Osteoblast (primary cell): ENCODE measurements around the gene PBX2. TPM values are rescaled to one million over a fixed set of nuclear protein-coding genes. Genes with fewer than 3 reads are reported as not detected.
A peak's percentile ranks its signal among the peaks of the same experiment; 100 is the strongest.
"Not testable (repeated sequence)": the region's sequence is repeated elsewhere in the genome, so short reads cannot be mapped to it uniquely, and the experiment has no call there.

Experiments used
- DNase-seq: peaks from one replicate; pipeline ENCODE4 v3.0.0; 2011; ENCODE audit warnings: low spot score, mixed read lengths; ENCODE audit not compliant: insufficient read length; ENCODE audit errors: missing footprints
- H2AFZ ChIP-seq: 2 replicates; pipeline ENCODE4 v1.6.0; 2011; ENCODE audit warnings: mild to moderate bottlenecking, low read length
- H3K27ac ChIP-seq: 2 replicates; pipeline ENCODE4 v1.5.1; 2011; ENCODE audit warnings: mild to moderate bottlenecking, low read depth, low read length, moderate library complexity
- H3K27me3 ChIP-seq: 2 replicates; pipeline ENCODE4 v1.6.0; 2012; ENCODE audit warnings: mild to moderate bottlenecking, control low read depth, inconsistent platforms, low read length, moderate library complexity; ENCODE audit not compliant: insufficient read depth
- H3K36me3 ChIP-seq: 2 replicates; pipeline ENCODE4 v1.5.1; 2011; ENCODE audit warnings: mild to moderate bottlenecking, low read length, control low read depth, moderate library complexity; ENCODE audit not compliant: insufficient read depth
- H3K4me1 ChIP-seq: 2 replicates; pipeline ENCODE4 v1.5.1; 2011; ENCODE audit warnings: mild to moderate bottlenecking, low read length, control low read depth, moderate library complexity; ENCODE audit not compliant: insufficient read depth
- H3K4me2 ChIP-seq: 2 replicates; pipeline ENCODE4 v1.6.0; 2011; ENCODE audit warnings: mild to moderate bottlenecking, low read length; ENCODE audit not compliant: insufficient read depth
- H3K4me3 ChIP-seq: fragments of 200-600 bp; sonication (generic); 3 replicates; pipeline ENCODE4 v1.5.1; 2012; ENCODE audit warnings: mild to moderate bottlenecking, low read length, inconsistent platforms; ENCODE audit not compliant: insufficient read depth
- H3K79me2 ChIP-seq: 2 replicates; pipeline ENCODE4 v1.6.0; 2012; ENCODE audit warnings: mild to moderate bottlenecking, low read length, control low read depth, inconsistent platforms; ENCODE audit not compliant: insufficient read depth
- H3K9me3 ChIP-seq: 2 replicates; pipeline ENCODE4 v1.5.1; 2011; ENCODE audit warnings: low read depth, low read length, control low read depth
- H4K20me1 ChIP-seq: 2 replicates; pipeline ENCODE4 v1.6.0; 2012; ENCODE audit warnings: mild to moderate bottlenecking, low read length, control low read depth; ENCODE audit not compliant: insufficient read depth
- CTCF ChIP-seq: IDR thresholded peaks from 2 replicates; pipeline ENCODE4 v1.5.1; 2011; ENCODE audit warnings: mild to moderate bottlenecking, low read depth, low read length, moderate library complexity; ENCODE audit errors: extremely low read depth
- total RNA-seq: library from RNA; depleted of rRNA; stranded (reverse); fragments of >200 nt; gene quantifications from 2 replicates; pipeline ENCODE4 v1.2.3, GENCODE V29; 2012

The PBX2 gene
- total RNA-seq, 1 donor, result 17.4 TPM

- Histone ChIP-seq H3K4me2 (no peak overlapping the region), H3K27me3 (peaks cover 39% of the 10 kb centered on the region), H3K9me3 (no peaks in the 10 kb centered on the region), H4K20me1 (no peaks in the 10 kb centered on the region), H3K36me3 (no peaks in the 10 kb centered on the region), H3K4me1 (peaks cover 7% of the 10 kb centered on the region), H3K4me3 (no peak overlapping the region), H2AFZ (no peak overlapping the region), H3K79me2 (no peaks in the 10 kb centered on the region), H3K27ac (no peak overlapping the region)
- no peak for TF ChIP-seq CTCF
- DNase-seq, result no peak
Observed at GRCh38 chr6:32147401-32148132, 42.4 kb downstream of the PBX2 start.

- no peak for DNase-seq
- no peaks in the 10 kb centered on the region for H4K20me1 ChIP-seq
- no peaks in the 10 kb centered on the region for H3K9me3 ChIP-seq
- TF ChIP-seq CTCF, result no peak
- no peaks in the 10 kb centered on the region for H3K4me1 ChIP-seq
- H3K79me2 ChIP-seq, result no peaks in the 10 kb centered on the region
- no peak overlapping the region for H3K27ac ChIP-seq
- no peaks in the 10 kb centered on the region for H3K36me3 ChIP-seq
- H3K4me3 ChIP-seq, result no peak overlapping the region
- H3K27me3 ChIP-seq, result peaks cover 41% of the 10 kb centered on the region
- no peak overlapping the region for H3K4me2 ChIP-seq
- H2AFZ ChIP-seq, result no peak overlapping the region
Observed at GRCh38 chr6:32146687-32147086, 43.3 kb downstream of the PBX2 start.

- H3K9me3 ChIP-seq, result no peaks in the 10 kb centered on the region
- no peak overlapping the region for H2AFZ ChIP-seq
- TF ChIP-seq CTCF, result no peak
- no peak overlapping the region for H3K4me2 ChIP-seq
- peaks cover 42% of the 10 kb centered on the region for H3K27me3 ChIP-seq
- no peak overlapping the region for H3K4me3 ChIP-seq
- no peaks in the 10 kb centered on the region for H3K36me3 ChIP-seq
- no peaks in the 10 kb centered on the region for H3K79me2 ChIP-seq
- no peak overlapping the region for H3K27ac ChIP-seq
- no peaks in the 10 kb centered on the region for H4K20me1 ChIP-seq
- DNase-seq, result no peak
- H3K4me1 ChIP-seq, result no peaks in the 10 kb centered on the region
Observed at GRCh38 chr6:32146287-32146686, 43.7 kb downstream of the PBX2 start.

GRCh38 chr6:32144238-32144637, 45.8 kb downstream of the PBX2 start:
- H3K27ac ChIP-seq, H3K9me3 ChIP-seq, H3K4me3 ChIP-seq, H3K36me3 ChIP-seq, H3K4me2 ChIP-seq, H2AFZ ChIP-seq, H3K4me1 ChIP-seq, H4K20me1 ChIP-seq, H3K79me2 ChIP-seq: not testable (repeated sequence)
- peaks cover 39% of the 10 kb centered on the region for H3K27me3 ChIP-seq
- DNase-seq, result peak; percentile 42
